Measurements from ENCODE around the gene PRTFDC1. TPM values are rescaled to one million over a fixed set of nuclear protein-coding genes. Genes with fewer than 3 reads are reported as not detected.

PRTFDC1 gene
- total and polyA plus RNA-seq, 2 of the 8 experiments (the other 6 are each of a cell fraction or from before 2014, with no cell fraction given), result 5.9 to 6.6 TPM

DNA sequence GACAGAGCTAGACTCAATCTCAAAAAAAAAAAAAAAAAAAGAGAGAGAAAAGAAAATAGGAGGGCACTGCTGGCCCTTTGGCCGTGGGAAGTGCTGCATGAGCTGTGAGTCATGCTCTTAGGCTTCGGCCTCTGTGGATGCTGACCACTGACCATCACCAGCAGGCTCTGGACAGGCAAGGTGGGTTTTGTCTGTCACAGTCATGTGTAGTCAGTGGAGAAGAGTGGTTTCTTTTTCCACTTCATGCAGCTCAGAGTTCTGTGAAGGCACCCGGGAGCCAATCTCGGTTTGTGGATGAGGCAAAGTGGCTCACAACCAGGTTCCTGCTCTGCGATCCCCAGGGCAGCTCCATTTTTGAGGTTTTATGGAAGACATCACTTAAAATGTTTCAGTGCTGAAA is 58.1 kb downstream of the PRTFDC1 start:
- Histone ChIP-seq H3K23ac (ENCODE audit: insufficient read length) (no peak overlapping the region), H2AK5ac (ENCODE audit: low read depth, low read length) (no peak overlapping the region), H3K4ac (replicated peaks; ENCODE audit: insufficient read length, low read depth, low read length) (no peak overlapping the region), H3K4me2 (ENCODE audit: insufficient read depth in 1 of 2, low read depth in 2 of 2, low read length in 2 of 2) (no peak overlapping the region), H2BK12ac (ENCODE audit: low read depth, low read length) (no peak overlapping the region), H2BK20ac (ENCODE audit: low read length) (no peak overlapping the region), H3K14ac (ENCODE audit: insufficient read length) (no peak overlapping the region), H3K27me3 (replicated peaks in 1 of 4; ENCODE audit: control insufficient read depth in 3 of 4, extremely low read depth in 1 of 4, insufficient read depth in 3 of 4, low read length in 3 of 4) (no peaks in the 10 kb centered on the region), H2BK15ac (ENCODE audit: low read length) (no peak overlapping the region), H2BK120ac (replicated peaks; ENCODE audit: low read depth, low read length) (no peak overlapping the region), H4K8ac (ENCODE audit: extremely low read depth, insufficient read depth, low read length) (no peak overlapping the region), H3K79me2 (ENCODE audit: control insufficient read depth in 1 of 2, insufficient read depth in 2 of 2, low read length in 2 of 2) (no peaks in the 10 kb centered on the region), H3K9me3 (ENCODE audit: insufficient read depth in 2 of 2, low read depth in 1 of 2, low read length in 1 of 2) (no peaks in the 10 kb centered on the region), H4K91ac (replicated peaks; ENCODE audit: insufficient read length, low read length) (no peak overlapping the region), H3K36me3 (ENCODE audit: control insufficient read depth in 2 of 4, insufficient read depth in 4 of 4, low read length in 3 of 4) (no peaks in the 10 kb centered on the region), H3K27ac (ENCODE audit: low read depth, low read length) (no peak overlapping the region), H3K9ac (replicated peaks in 1 of 4; ENCODE audit: extremely low read depth in 1 of 4, low read depth in 3 of 4, low read length in 3 of 4) (no peak overlapping the region), H3K4me1 (replicated peaks in 1 of 4; ENCODE audit: control insufficient read depth in 3 of 4, insufficient read depth in 4 of 4, low read length in 3 of 4) (no peaks in the 10 kb centered on the region; a peak in 1 of 7 replicates), H3K18ac (ENCODE audit: extremely low read depth, low read length) (no peak overlapping the region), H3K56ac (replicated peaks; ENCODE audit: insufficient read length, low read depth, low read length) (no peak overlapping the region), H3K23me2 (ENCODE audit: low read depth, low read length) (no peaks in the 10 kb centered on the region), H3K4me3 (ENCODE audit: extremely low read depth in 1 of 4, insufficient read depth in 2 of 4, low read depth in 3 of 4, low read length in 4 of 4) (no peak overlapping the region), H2BK5ac (ENCODE audit: low read depth, low read length) (no peak overlapping the region), H3K79me1 (ENCODE audit: low read depth, low read length) (no peaks in the 10 kb centered on the region), H2AFZ (ENCODE audit: low read length) (no peak overlapping the region), H4K5ac (ENCODE audit: insufficient read length, low read depth, low read length) (no peak overlapping the region), H4K20me1 (replicated peaks in 1 of 2; ENCODE audit: control insufficient read depth in 1 of 2, insufficient read depth in 2 of 2, low read length in 2 of 2) (no peaks in the 10 kb centered on the region)
- CTCF ChIA-PET (ENCODE audit: partially characterized antibody), result interaction anchor here (0.6 to 2.2 kb wide), 4 partner anchors 13 to 477 kb away, joined by 3 to 6 read pairs (median 4); no protein-coding TSS in a partner anchor
- POLR2A ChIA-PET (ENCODE audit: partially characterized antibody), result interaction anchor here (0.8 kb wide), 1 partner anchor 58 kb away, joined by 3 read pairs; no protein-coding TSS in a partner anchor
- FAIRE-seq (no peak), DNase-seq (ENCODE audit: low read depth in 1 of 2, low spot score in 2 of 2) (no peak)
- WGBS, 2 experiments (ENCODE audit: extremely low coverage in 1 of 2, insufficient coverage in 1 of 2, insufficient read length in 1 of 2, insufficient replicate concordance in 2 of 2, low coverage in 1 of 2, low lambda C conversion rate in 2 of 2, missing lambda C conversion rate in 1 of 2), result 89% methylated on average over 5 of the region's 5 CpGs; no CpG with 5 or more reads in 1 of the 2 experiments
- TF ChIP-seq, protein P1, sequence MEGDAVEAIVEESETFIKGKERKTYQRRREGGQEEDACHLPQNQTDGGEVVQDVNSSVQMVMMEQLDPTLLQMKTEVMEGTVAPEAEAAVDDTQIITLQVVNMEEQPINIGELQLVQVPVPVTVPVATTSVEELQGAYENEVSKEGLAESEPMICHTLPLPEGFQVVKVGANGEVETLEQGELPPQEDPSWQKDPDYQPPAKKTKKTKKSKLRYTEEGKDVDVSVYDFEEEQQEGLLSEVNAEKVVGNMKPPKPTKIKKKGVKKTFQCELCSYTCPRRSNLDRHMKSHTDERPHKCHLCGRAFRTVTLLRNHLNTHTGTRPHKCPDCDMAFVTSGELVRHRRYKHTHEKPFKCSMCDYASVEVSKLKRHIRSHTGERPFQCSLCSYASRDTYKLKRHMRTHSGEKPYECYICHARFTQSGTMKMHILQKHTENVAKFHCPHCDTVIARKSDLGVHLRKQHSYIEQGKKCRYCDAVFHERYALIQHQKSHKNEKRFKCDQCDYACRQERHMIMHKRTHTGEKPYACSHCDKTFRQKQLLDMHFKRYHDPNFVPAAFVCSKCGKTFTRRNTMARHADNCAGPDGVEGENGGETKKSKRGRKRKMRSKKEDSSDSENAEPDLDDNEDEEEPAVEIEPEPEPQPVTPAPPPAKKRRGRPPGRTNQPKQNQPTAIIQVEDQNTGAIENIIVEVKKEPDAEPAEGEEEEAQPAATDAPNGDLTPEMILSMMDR (IDR thresholded peaks at IDR 0.05; ENCODE audit: control extremely low read depth in 1 of 3, insufficient read depth in 1 of 3, low read depth in 1 of 3, low read length in 3 of 3), result no peak
- TF ChIP-seq CBX5 (IDR thresholded peaks at IDR 0.05; ENCODE audit: low read depth, low read length) (no peak), PHF8 (conservative IDR thresholded peaks at IDR 0.05; ENCODE audit: low read depth, low read length) (no peak), RFX5 (IDR thresholded peaks at IDR 0.05; ENCODE audit: borderline replicate concordance, low read depth, low read length) (no peak), RNF2 (IDR thresholded peaks at IDR 0.05; ENCODE audit: borderline replicate concordance, low read depth, low read length, missing control alignments, poor library complexity, severe bottlenecking) (no peak), SAP30 (IDR thresholded peaks at IDR 0.05; ENCODE audit: insufficient read depth, insufficient replicate concordance, low read length) (no peak), YY1 (IDR thresholded peaks at IDR 0.05; ENCODE audit: low read depth, low read length) (no peak), KDM5A (IDR thresholded peaks at IDR 0.05; ENCODE audit: low read length) (no peak), NRF1 (IDR thresholded peaks at IDR 0.05; ENCODE audit: low read depth, low read length) (no peak), ATF3 (IDR thresholded peaks at IDR 0.05; ENCODE audit: insufficient read depth, low read depth, low read length) (no peak)

Measured in H1 (cell line).